Smooth muscle cell (in vitro differentiated cells): ENCODE measurements around the gene SCN4B. TPM values are rescaled to one million over a fixed set of nuclear protein-coding genes. Genes with fewer than 3 reads are reported as not detected.

Experiments used
- DNase-seq: peaks from one replicate; lab custom pipeline; 2025; ENCODE audit not compliant: unreplicated experiment; lab: John Stamatoyannopoulos, UW
- H2AFZ ChIP-seq: fragments of 200-600 bp; sonication (generic); 2 replicates; pipeline ENCODE4 v1.6.0; 2016; ENCODE audit warnings: antibody characterized with exemption, low read depth, mild to moderate bottlenecking
- H3F3A ChIP-seq: fragments of 200-600 bp; sonication (generic); 2 replicates; pipeline ENCODE4 v1.6.0; 2017; ENCODE audit warnings: antibody characterized with exemption, low read depth
- H3K27ac ChIP-seq: fragments of 200-600 bp; sonication (generic); 2 replicates; pipeline ENCODE4 v1.5.1; 2016; ENCODE audit warnings: low read depth, mild to moderate bottlenecking
- H3K27me3 ChIP-seq: fragments of 200-600 bp; sonication (generic); 2 replicates; pipeline ENCODE4 v1.6.1; 2016; ENCODE audit warnings: low read depth, mild to moderate bottlenecking
- H3K36me3 ChIP-seq: fragments of 200-600 bp; sonication (generic); 2 replicates; pipeline ENCODE4 v1.5.1; 2016; ENCODE audit warnings: low read depth
- H3K4me1 ChIP-seq: fragments of 200-600 bp; sonication (generic); 2 replicates; pipeline ENCODE4 v1.5.1; 2016; ENCODE audit warnings: low read depth
- H3K4me2 ChIP-seq: fragments of 200-600 bp; sonication (generic); 2 replicates; pipeline ENCODE4 v1.6.0; 2016; ENCODE audit warnings: mild to moderate bottlenecking
- H3K4me3 ChIP-seq: fragments of 200-600 bp; sonication (generic); 2 replicates; pipeline ENCODE4 v1.5.1; 2016; ENCODE audit warnings: mild to moderate bottlenecking
- H3K79me2 ChIP-seq: fragments of 200-600 bp; sonication (generic); 2 replicates; pipeline ENCODE4 v1.6.0; 2016; ENCODE audit warnings: low read depth, mild to moderate bottlenecking
- H3K9ac ChIP-seq: fragments of 200-600 bp; sonication (generic); 2 replicates; pipeline ENCODE4 v1.6.0; 2016; ENCODE audit warnings: low read depth
- H3K9me3 ChIP-seq: fragments of 200-600 bp; sonication (generic); replicated peaks from 2 replicates; pipeline ENCODE4 v1.5.1; 2016; ENCODE audit warnings: low read depth
- H4K20me1 ChIP-seq: fragments of 200-600 bp; sonication (generic); 2 replicates; pipeline ENCODE4 v1.6.0; 2016; ENCODE audit warnings: low read depth
- WGBS: methylation state at CpG from one replicate; pipeline ENCODE4 v1.1.7; 2016; ENCODE audit warnings: low lambda C conversion rate; 5-methylcytosine and 5-hydroxymethylcytosine counted together
- polyA plus RNA-seq: library from polyadenylated mRNA; unstranded; fragments of >200 nt; fragmentation: Nextera tagmentation; extraction: Ambion mirVana; gene quantifications from 2 replicates; pipeline ENCODE4 v1.2.1, GENCODE V29; 2016
- total RNA-seq: library from RNA; depleted of rRNA; stranded (reverse); fragments of >200 nt; gene quantifications from 2 replicates; pipeline ENCODE4 v1.2.3, GENCODE V29; 2014
- TF ChIP-seq, protein P1 (sequence below): fragments of 200-600 bp; sonication (generic); IDR thresholded peaks from 2 replicates; pipeline ENCODE4 v1.5.1; 2017; ENCODE audit warnings: borderline replicate concordance, mild to moderate bottlenecking, antibody characterized with exemption; ENCODE audit not compliant: insufficient read depth, poor library complexity, severe bottlenecking

Gene SCN4B
- total and polyA plus RNA-seq, 2 experiments from 2014 or later = not detected

DNA sequence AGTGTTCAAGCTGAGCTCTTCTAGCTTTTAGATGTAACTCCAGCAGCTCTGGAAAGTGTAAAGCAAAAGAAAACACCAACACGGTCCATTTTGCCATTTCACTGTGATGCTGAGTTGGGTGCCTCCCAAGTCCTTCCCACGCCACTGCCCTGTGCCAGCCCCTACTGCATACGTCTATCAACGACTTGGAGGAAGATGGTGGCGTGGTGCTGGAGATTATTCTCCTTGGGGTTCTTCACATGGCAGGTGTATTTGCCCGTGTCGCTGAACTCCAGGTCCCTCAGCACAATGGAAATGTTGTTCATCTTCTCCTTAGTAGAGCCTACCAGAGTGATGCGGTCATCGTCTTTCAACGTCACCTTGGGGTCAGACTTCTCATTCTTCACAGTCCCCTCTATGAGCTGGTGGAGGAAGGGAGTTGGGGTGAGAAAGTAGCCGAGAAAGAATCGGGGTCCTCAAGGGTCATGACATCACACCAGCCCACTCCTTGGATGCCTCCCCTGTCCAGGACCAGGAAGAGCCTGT lies 8.9 kb downstream of the SCN4B start:
- TF ChIP-seq, protein P1, sequence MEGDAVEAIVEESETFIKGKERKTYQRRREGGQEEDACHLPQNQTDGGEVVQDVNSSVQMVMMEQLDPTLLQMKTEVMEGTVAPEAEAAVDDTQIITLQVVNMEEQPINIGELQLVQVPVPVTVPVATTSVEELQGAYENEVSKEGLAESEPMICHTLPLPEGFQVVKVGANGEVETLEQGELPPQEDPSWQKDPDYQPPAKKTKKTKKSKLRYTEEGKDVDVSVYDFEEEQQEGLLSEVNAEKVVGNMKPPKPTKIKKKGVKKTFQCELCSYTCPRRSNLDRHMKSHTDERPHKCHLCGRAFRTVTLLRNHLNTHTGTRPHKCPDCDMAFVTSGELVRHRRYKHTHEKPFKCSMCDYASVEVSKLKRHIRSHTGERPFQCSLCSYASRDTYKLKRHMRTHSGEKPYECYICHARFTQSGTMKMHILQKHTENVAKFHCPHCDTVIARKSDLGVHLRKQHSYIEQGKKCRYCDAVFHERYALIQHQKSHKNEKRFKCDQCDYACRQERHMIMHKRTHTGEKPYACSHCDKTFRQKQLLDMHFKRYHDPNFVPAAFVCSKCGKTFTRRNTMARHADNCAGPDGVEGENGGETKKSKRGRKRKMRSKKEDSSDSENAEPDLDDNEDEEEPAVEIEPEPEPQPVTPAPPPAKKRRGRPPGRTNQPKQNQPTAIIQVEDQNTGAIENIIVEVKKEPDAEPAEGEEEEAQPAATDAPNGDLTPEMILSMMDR = no peak
- H3K4me2 ChIP-seq = no peak overlapping the region

DNA sequence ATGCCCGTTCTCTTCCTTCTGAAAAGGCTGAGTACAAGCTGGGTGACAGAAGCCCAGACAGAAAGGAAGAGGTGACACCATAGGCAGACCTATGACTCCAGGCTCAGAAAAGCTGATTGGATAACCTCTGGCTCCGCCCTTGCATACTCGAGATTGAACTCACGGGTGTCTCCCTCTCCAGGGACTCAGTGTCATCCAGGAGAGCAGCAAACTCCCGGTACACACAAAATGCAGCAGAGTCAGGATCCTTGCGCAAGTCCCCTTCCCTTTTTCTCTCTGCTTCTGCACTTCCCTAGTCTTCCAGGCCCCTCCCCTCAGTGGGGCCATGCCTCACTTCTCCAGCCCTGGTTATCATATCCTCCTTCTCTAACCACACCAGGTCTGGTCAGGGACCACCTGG lies 9.8 kb downstream of the SCN4B start:
- peaks cover 50% of the 10 kb centered on the region for H3K27me3 ChIP-seq
- no peaks in the 10 kb centered on the region for H3K9me3 ChIP-seq
- no peak overlapping the region for H2AFZ ChIP-seq
- no peaks in the 10 kb centered on the region for H3K4me1 ChIP-seq
- DNase-seq = no peak
- no peak overlapping the region for H3K4me2 ChIP-seq
- H3F3A ChIP-seq = no peaks in the 10 kb centered on the region
- 38% methylated on average over 6 of the region's 6 CpGs for WGBS
- H3K36me3 ChIP-seq = no peaks in the 10 kb centered on the region
- TF ChIP-seq, protein P1 = no peak
- no peak overlapping the region for H3K4me3 ChIP-seq
- no peaks in the 10 kb centered on the region for H3K79me2 ChIP-seq
- no peak overlapping the region for H3K9ac ChIP-seq
- no peaks in the 10 kb centered on the region for H4K20me1 ChIP-seq
- no peak overlapping the region for H3K27ac ChIP-seq

More for the DNA sequence above, 8.9 kb downstream of the SCN4B start:
- Histone ChIP-seq H3K9me3 (no peaks in the 10 kb centered on the region), H3K27ac (no peak overlapping the region), H3K4me3 (no peak overlapping the region), H3K79me2 (no peaks in the 10 kb centered on the region), H3K4me1 (no peaks in the 10 kb centered on the region), H4K20me1 (no peaks in the 10 kb centered on the region), H3K27me3 (peaks cover 49% of the 10 kb centered on the region), H2AFZ (no peak overlapping the region), H3K36me3 (no peaks in the 10 kb centered on the region), H3K9ac (no peak overlapping the region), H3F3A (no peaks in the 10 kb centered on the region)
- no peak for DNase-seq
- 89% methylated on average over 12 of the region's 12 CpGs for WGBS

DNA sequence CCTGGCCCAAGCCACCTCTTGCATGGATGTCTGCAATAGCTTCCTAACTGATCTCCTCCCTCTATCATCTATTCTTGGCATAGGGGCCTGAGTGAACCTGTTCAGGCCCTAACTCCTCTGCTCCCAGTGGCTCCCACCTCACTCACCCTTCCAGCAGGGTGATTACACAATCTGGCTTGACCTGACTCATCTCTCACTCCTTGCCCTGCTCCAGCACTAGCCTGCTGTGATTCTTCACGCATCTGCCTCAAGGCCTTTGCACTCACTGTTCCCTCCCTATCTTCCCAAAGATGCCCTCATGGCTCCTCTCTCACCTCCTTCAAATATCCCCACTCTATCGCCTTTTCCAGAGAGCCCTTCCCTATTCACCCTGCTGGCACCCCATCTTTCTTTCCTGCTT lies 10.5 kb downstream of the SCN4B start:
- H3K79me2 ChIP-seq = no peaks in the 10 kb centered on the region
- H2AFZ ChIP-seq = no peak overlapping the region
- H3K4me1 ChIP-seq = no peaks in the 10 kb centered on the region
- no peaks in the 10 kb centered on the region for H3K36me3 ChIP-seq
- no peak overlapping the region for H3K4me3 ChIP-seq
- H3K9me3 ChIP-seq = no peaks in the 10 kb centered on the region
- TF ChIP-seq, protein P1 = no peak
- H3F3A ChIP-seq = no peaks in the 10 kb centered on the region
- DNase-seq = no peak
- peaks cover 50% of the 10 kb centered on the region for H3K27me3 ChIP-seq
- H3K9ac ChIP-seq = no peak overlapping the region
- WGBS = 57% methylated on average over 2 of the region's 2 CpGs
- H4K20me1 ChIP-seq = no peaks in the 10 kb centered on the region
- H3K4me2 ChIP-seq = no peak overlapping the region
- H3K27ac ChIP-seq = no peak overlapping the region

DNA sequence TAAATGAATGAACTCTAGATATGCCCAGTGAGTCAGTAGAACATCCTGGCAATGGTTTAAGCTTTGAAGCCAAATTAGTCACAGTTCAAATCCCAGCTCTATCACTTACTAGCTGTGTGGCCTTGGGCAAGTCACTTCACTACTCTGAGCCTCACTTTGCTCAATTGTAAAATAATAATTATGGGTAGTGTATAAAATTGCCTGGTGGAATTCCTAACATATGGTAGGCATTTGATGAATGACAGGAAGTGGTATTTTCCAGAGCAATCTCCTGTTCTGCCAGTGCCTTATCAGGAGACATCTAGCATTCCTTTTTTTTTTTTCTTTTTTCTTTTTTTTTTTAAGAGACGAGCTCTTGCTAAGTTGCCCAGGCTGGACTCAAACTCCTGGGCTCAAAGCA lies 13.0 kb downstream of the SCN4B start:
- H3K27me3 ChIP-seq = peaks cover 53% of the 10 kb centered on the region
- H3K4me1 ChIP-seq = no peaks in the 10 kb centered on the region
- no peak overlapping the region for H3K9ac ChIP-seq
- WGBS = 64% methylated on average over 1 of the region's 1 CpG
- no peaks in the 10 kb centered on the region for H4K20me1 ChIP-seq
- no peak for DNase-seq
- no peaks in the 10 kb centered on the region for H3K9me3 ChIP-seq
- H3K4me3 ChIP-seq = no peak overlapping the region
- TF ChIP-seq, protein P1 = no peak
- no peak overlapping the region for H3K27ac ChIP-seq
- H2AFZ ChIP-seq = no peak overlapping the region
- H3F3A ChIP-seq = no peaks in the 10 kb centered on the region
- no peaks in the 10 kb centered on the region for H3K36me3 ChIP-seq
- no peaks in the 10 kb centered on the region for H3K79me2 ChIP-seq
- no peak overlapping the region for H3K4me2 ChIP-seq
